AG09309 (cell line): ENCODE results near the gene SLC47A2.

Experiments
- DNase-seq: peaks from one replicate; pipeline ENCODE4 v3.0.0-alpha.2; 2010; ENCODE audit warnings: low read depth
- H3K4me3 ChIP-seq: 2 replicates; pipeline ENCODE4 v1.5.1; 2011; ENCODE audit warnings: mild to moderate bottlenecking, low read depth, low read length, moderate library complexity; ENCODE audit not compliant: control insufficient read depth
- CTCF ChIP-seq: IDR thresholded peaks from 2 replicates; pipeline ENCODE4 v1.5.1; 2011; ENCODE audit warnings: mild to moderate bottlenecking, low read depth, low read length, inconsistent platforms; ENCODE audit not compliant: insufficient read depth, control insufficient read depth; ENCODE audit errors: missing control alignments

Gene SLC47A2

GRCh38 chr17:19719355-19720209, 3.2 kb upstream of the SLC47A2 start:
- DNase-seq, result no peak
- no peak for TF ChIP-seq CTCF
- no peak overlapping the region for H3K4me3 ChIP-seq

- no peak for DNase-seq
- peak; percentile 11 for TF ChIP-seq CTCF
- H3K4me3 ChIP-seq, result no peak overlapping the region
Observed at GRCh38 chr17:19718613-19719354, 2.4 kb upstream of the SLC47A2 start.

GRCh38 chr17:19718041-19718612, 1.7 kb upstream of the SLC47A2 start:
- no peak for TF ChIP-seq CTCF
- no peak overlapping the region for H3K4me3 ChIP-seq
- DNase-seq, result no peak

- DNase-seq, result no peak
- TF ChIP-seq CTCF, result no peak
Observed at GRCh38 chr17:19717411-19717908, 1.1 kb upstream of the SLC47A2 start.

GRCh38 chr17:19717031-19717360, 612 bp upstream of the SLC47A2 start:
- TF ChIP-seq CTCF, result no peak
- no peak overlapping the region for H3K4me3 ChIP-seq
- no peak for DNase-seq

More at GRCh38 chr17:19717411-19717908, 1.1 kb upstream of the SLC47A2 start:
- H3K4me3 ChIP-seq, result no peak overlapping the region

GRCh38 chr17:19714542-19715411, 1.6 kb downstream of the SLC47A2 start:
- DNase-seq, result no peak
- no peak for TF ChIP-seq CTCF

More at GRCh38 chr17:19714542-19715411, 1.6 kb downstream of the SLC47A2 start:
- no peak overlapping the region for H3K4me3 ChIP-seq
